NCI-H2029 treated with DMSO at 0.1 percent for 48 hours (cell line): Measurements from ENCODE around the gene TSEN54.

Experiments
- DNase-seq: peaks from one replicate; lab custom pipeline; 2025; lab: John Stamatoyannopoulos, UW

Gene TSEN54

DNA sequence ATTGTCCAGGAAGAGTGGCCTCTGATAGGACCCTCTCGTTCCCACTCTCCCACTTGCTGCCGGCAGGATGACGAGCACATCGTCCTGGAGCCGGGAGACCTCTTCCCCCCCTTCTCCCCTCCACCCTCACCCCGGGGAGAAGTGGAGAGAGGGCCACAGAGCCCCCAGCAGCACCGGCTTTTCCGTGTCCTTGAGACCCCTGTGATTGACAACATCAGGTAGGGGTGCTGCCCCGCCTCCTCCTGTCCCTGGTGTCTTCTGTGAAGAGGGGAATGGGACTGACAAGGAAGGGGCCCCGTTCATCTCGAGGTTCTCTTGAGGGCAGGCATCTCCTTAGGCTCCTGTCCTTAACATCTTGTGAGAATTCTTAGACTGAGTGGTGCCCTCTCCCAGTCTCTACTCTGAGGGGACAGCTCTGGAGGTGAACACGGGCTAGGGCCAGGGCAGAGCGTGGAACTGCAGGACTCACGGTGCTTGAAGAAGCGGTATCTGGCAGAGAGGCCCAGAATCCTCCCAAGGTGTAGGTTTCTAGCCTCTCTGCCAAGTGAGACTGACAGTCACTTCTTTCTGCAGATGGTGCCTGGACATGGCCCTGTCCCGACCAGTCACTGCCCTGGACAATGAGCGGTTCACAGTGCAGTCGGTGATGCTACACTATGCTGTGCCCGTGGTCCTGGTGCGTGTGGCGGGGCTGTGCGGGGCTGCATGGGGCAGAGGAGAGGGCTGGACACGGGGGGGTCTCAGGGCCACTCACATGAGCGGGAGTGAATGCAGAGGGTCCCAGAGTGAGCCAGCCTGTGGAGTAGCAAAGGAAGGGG, 27.4 kb upstream of the TSEN54 start:
- DNase-seq, result no peak

DNA sequence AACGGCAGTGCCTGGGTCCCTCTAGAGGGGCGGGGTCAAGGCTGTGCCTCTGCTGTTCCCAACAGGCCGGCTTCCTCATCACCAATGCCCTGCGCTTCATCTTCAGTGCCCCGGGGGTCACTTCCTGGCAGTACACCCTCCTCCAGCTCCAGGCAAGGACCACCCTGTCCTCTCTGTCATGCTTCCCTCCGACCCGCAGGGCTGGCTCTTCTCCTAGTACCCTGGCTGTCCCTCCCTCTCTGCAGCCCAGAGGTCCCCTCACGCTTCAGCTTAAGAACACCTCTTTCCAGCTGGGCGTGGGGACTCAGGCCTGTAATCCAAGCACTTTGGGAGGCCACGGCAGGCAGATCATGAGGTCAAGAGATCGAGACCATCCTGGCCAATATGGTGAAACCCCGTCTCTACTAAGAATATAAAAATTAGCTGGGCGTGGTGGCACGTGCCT, 26.8 kb upstream of the TSEN54 start:
- no peak for DNase-seq

DNA sequence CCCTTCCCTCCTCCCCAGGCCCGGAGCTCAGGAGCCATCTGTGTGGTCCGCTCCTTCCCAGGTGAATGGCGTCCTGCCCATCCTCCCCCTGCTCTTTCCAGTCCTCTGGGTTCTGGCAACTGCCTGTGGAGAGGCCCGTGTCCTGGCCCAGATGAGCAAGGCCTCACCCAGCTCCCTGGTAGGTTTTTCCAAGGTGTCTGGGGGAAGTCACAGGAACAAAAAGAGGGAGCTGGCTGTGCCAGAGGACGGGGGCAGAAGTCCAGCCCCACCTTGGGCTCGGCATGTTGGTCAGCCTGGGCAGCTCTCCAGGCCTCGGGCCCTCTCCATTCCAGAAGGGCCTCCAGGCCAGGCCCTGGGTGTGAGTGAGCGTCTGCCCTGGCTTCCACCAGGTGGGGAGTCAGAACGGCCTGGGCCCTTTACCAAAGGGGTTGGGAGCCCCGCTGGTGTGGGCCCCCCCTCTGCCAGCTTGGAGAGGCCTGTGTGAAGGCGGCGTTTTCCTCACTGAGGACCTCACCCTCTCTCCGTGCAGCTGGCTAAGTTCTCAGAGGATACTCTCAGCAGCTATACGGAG, 26.1 kb upstream of the TSEN54 start:
- DNase-seq, result no peak

DNA sequence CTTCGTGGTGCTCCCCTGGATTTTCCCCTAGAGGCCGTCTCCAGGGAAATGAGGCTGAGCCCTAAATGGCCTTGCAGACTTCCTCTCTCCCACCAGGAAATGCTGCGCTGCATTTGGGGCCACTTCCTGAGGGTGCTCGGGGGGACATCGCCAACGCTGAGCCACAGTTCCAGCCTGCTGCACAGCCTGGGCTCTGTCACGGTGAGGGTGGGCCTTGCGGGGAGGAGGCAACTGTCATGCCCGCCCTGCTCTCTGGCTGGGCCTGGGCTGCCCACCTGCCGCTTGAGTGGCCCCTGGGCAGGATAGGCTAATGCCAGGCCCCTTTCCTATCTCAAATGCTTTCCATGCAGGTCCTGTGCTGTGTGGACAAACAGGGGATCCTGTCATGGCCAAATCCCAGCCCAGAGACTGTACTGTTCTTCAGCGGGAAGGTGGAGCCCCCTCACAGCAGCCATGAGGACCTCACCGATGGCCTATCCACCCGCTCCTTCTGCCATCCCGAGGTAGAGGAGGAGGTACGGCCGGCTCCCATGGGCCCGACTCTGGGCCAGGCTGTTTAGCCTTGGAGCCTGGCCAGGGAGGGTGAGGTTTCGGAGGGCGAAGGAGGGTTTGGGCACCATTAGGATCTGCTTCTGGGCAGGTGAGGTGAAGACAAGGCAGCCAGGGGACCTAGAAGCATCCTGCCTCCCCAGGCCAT, 25.2 kb upstream of the TSEN54 start:
- no peak for DNase-seq

DNA sequence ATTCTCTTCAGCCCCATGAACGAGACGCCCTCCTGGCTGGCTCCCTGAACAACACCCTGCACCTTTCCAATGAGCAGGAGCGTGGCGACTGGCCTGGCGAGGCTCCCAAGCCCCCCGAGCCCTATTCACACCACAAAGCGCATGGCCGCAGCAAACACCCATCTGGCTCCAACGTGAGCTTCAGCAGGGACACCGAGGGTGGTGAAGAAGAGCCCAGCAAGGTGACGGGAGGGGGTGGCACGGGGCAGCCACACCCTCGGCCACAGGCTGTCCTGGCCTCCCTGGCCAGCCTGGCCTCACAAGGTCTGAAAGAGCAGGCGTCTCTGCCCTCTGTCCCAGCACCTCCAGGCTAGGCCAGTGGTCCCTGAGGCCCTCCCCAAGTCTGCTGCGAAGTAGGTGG, 24.6 kb upstream of the TSEN54 start:
- DNase-seq, result no peak

DNA sequence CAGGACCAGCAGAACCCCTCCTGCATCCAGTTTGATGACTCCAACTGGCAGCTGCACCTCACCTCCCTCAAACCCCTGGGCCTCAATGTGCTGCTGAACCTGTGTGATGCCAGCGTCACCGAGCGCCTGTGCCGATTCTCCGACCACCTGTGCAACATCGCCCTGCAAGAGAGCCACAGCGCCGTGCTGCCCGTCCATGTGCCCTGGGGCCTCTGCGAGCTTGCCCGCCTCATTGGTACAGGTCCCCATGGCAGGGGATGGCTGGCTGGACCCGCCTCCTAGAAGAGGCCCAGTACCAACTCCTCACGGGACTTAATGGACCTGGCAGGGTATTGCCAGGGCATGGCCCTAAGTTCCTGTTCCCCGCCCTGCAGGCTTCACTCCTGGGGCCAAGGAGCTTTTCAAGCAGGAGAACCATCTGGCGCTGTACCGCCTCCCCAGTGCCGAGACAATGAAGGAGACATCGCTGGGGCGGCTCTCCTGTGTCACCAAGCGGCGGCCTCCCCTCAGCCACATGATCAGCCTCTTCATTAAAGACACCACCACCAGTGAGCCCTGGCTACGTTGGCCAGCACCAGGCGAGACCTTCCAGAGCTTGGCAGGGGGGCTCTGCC, 23.7 kb upstream of the TSEN54 start:
- no peak for DNase-seq

DNA sequence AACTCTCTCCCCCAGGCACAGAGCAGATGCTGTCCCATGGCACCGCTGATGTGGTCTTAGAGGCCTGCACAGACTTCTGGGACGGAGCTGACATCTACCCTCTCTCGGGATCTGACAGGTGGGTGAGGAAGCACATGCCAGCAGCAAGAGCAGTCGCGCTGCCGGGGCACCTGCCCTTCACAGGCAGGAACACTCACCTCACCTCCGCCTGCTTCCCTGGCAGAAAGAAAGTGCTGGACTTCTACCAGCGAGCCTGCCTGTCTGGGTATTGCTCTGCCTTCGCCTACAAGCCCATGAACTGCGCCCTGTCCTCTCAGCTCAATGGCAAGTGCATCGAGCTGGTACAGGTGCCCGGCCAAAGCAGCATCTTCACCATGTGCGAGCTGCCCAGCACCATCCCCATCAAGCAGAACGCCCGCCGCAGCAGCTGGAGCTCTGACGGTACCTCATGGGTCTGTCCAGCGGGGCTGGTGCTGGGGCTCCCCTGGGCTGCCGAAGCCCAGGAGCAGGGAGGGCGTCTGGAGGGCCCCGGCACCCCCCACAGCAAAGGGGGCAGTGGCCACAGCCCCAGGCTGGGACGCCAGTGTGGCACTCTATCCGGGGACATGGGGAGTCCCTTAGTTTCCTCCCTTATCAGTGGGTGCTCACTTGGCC, 22.7 kb upstream of the TSEN54 start:
- DNase-seq, result no peak

DNA sequence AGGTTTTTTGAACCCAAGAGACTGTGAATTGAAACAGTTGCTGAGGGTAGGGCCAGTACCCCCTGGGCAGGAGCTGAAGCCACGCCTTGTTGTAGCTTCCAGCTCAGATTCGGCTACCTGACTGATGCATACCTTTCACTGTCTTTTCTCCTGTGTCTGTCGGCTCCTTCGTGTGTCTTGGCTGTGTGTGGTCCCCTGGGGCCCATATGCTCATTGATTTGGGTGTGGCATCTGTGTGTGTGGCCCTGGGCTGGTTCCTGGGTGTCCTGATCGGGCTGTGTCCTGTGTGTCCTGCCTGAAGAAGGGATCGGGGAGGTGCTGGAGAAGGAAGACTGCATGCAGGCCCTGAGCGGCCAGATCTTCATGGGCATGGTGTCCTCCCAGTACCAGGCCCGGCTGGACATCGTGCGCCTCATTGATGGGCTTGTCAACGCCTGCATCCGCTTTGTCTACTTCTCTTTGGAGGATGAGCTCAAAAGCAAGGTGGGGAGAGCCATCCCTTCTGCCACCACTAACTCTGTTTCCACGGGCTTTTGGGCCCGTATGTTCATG, 21.9 kb upstream of the TSEN54 start:
- DNase-seq, result no peak

DNA sequence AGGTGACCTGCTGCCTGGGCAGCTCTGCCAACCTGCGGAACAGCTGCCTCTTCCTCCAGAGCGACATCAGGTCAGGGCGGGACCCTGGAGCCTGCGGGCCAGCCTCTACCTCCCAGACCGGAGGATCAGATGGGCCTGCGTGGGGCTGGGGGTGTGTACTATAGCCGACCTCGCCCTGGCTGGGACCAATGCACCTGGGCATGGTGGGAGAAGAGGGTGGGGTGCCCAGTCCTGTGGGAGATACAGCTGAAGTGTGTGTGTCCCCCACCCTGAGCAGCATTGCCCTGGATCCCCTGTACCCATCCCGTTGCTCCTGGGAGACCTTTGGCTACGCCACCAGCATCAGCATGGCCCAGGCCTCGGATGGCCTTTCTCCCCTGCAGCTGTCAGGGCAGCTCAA, 20.3 kb upstream of the TSEN54 start:
- DNase-seq, result no peak

DNA sequence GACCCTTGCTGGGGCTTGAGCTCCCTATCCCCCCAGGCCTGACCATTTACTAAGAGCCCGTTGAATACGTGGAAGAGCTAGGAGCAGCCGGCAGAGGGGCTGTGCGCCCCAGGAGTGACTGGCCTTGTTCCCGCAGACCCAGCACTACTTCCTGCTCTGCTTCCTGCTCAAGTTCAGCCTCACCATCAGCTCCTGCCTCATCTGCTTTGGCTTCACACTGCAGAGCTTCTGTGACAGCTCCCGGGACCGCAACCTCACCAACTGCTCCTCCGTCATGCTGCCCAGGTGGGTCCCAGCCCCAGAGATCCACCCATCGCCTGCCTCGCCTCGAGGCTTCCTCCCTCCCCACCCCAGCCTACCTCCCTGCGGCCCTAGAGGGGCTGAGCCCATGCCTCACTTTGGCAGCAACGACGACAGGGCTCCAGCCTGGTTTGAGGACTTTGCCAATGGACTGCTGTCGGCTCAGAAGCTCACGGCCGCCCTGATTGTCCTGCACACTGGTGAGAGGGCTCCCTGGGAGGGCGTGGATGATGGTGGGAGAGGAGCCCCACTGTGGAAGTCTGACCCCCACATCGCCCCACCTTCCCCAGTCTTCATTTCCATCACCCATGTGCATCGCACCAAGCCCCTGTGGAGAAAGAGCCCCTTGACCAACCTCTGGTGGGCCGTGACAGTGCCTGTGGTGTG, 18.1 kb upstream of the TSEN54 start:
- DNase-seq, result no peak

DNA sequence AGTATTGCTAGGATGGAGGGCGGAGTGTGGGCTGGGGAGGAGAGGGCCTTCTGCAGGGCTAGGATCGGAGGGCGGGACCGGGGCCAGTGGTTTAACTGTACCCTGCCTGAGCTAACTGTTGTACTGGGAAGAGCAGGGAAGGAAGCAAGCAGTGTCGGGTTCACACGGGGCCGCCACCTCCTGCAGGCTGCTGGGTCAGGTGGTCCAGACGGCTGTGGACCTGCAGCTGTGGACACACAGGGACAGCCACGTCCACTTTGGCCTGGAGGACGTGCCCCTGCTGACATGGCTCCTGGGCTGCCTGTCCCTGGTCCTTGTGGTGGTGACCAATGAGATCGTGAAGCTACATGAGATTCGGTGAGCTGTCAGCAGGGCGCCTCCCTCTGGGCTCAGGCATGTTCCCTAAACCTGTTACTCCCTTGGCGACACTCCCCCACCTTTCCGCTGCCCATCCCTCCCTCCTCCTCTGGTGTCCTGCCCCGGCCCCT, 17.6 kb upstream of the TSEN54 start:
- DNase-seq, result no peak

DNA sequence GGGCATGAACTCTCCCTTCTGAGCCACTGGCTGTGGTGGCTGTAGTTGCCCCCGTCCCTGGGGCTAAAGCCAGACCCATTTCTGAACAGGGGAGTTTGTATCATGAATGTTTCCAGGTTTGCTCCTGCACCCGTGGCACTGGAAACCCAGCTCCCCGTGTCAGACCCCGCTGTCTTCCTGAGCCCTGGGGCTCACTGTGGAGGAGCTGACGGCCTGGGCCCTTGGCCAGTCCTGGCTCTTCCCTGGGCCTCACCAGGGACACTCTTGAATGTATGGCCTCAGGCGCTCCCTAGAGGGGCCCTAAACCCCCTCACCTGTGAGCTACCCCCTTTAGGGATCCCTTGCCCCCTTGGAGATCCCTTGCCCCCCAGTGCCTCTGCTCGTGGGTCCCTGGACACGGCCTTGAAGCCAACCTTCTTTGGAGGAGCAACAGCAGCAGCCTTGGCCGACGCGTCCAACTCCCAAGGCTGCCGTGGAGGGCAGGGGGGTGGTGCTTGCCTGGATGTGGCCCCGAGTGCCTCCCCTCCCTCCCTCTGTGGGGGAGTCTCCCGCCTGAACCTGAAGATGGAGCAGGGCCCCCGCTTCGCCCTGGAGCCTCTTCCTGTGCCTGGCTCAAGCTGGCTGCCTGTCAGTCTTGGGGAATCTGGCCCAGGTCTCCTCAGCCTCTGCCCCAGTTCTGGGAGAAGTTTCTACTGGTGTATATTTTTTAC, 16.9 kb upstream of the TSEN54 start:
- no peak for DNase-seq

DNA sequence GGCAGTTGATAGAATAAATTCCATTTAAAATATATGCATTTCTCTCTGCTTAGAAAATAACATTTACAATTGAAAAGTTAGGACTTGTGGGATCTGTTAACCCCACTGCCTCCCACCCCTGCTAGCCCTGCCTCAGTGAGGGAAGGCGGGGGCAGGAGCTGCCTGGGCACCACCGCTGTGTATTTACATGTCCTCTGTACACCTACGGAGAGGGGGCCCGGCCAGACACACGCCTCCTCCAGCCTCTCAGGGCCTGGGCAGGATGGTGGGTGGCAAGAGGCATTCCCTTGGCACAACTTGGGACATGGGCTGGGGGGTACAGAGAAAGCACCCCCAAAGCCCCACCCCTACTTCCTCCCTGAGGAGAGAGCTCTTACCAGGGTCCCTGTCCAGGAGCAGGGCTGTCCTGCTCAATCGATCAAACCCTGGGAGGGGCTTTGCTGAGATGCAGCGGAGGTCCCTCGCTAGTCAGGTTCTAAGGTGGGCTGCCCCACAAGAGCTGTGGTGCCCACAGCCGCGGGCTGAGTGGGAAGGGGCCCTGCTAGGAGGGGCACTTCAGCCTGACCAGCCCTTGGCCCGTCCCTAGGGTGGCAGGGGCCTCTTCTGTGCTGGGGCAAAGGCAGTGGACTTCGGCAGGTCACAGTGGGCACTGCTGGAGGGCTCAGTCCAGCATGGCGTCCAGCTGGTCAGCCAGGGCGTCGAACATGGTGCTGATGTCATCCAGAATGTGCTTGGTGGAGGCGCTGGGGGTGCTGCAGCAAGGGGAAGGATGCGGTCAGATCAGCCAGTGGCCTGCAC, 15.7 kb upstream of the TSEN54 start:
- DNase-seq, result no peak

DNA sequence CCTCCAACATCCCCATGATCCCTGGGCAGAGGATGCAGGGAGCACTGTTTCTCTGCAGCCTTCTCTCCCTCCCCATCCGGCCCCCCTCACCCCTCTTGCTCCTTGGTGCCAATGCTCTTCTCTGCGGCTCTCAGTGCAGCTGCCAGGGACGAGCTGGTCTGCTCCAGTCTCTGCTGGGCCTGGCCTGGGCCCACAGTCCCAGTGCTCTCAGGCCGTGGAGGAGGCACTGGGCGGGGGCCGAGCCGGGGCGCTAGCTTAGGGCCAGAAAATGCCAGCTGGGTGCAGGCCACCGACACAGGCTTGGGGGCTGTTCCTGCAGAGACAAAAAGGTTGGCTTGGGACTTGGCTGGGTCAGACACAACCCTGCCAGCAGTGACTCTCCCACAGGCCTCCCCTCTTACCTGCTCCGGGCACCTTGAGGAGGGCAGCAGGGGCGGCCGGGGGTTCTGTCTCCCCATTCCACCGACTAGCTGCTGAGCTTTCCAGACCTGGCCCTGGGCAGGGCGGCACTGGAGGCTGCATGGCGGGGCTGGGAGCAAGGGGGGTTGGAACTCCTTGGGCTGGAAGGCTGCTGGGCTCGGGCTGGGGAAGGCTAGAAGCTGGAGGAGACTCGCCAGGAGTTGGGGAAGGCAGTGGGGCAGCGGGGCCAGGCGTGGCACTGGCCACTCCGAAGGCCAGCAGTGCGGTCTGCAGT, 14.8 kb upstream of the TSEN54 start:
- no peak for DNase-seq

DNA sequence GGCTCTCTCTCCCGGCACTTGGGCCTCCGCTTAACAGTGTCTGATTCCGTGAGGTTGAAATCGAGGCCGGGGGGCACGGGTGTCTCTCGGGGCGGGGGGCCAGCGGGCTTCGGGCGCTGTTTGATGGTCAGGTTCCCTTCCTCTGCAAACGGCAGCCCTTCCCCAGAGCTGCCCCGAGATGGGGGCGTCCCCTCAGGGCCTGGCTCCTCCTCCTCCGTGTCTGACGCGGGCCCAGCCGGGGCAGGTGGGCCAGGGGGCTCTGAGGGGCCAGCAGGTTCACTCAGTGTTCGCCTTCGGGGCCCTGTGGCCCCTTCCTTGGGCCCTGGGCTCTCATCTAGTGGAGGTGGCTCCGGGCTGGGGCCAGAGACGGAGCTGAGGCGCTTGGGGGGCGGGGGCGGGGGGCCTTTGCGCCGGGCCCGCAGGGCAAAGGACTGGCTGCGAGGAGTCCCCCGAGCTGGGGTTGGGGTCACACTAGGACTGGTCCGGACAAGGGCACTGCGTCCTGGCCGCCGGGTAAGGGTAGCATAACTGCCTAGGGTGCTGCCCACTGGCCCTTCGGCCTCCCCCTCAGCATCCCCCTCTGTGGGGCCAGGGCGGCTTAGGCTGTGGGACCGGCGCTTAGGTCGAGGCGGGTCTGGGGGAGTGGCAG, 14.1 kb upstream of the TSEN54 start:
- no peak for DNase-seq

DNA sequence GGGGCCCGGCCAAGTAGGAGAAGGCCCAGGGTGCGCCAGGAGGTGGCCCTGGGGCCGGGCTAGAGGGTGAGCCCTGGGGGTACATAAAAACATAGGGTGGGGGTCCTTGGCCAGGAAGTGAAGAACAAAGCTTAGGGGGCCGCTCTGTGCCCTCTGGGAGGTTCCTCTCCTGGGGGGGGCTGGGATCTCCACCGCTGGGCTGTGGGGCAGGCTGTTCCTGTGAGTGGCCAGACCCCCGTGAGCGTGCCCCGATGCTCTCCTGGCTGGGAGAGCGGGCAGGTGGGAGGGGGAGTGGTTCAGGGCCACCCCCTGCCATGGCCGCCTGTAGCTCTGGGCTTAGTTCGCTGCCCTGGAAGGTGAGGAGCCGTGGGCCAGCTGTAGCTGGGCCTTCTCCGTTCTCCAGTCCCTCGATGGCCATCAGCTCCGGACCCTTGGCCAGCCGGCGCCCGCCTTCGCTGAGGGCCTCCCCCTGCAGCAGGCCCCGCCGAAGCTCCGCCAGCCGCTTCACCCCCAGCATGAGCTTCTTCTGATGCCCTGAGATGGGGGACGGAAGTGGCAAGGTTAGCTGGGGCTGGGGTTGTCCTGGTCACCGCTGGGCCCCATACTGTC, 13.5 kb upstream of the TSEN54 start:
- DNase-seq, result no peak

DNA sequence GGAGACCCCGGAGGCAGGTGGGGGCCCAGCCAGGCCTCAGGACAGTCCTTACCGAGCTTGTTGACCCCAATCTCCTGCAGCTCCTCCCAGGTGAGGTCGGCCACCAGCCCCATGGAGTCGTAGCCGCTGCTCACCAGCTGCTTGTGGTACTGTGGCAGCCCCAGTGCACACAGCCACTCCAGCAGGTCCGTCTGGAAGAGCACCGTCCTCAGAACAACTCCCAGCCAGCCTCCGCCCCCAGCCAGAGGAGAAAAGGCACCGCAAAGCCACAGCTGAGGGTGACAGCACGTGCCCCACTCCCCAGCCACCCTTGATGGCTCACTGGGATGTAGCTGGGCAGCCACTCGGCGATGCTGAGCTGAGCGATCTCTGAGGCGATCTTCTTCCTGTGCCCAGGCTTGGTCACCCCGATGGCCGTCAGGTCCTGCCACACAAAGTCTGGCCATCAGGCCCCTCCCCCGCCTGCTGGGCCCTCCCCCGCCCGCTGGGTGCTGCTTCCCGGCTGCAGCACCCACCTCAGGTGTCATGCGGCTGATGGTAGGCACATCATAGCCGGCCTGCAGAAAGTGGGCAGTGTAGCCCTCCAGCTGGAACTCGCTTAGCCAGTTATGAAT, 12.9 kb upstream of the TSEN54 start:
- DNase-seq, result no peak

DNA sequence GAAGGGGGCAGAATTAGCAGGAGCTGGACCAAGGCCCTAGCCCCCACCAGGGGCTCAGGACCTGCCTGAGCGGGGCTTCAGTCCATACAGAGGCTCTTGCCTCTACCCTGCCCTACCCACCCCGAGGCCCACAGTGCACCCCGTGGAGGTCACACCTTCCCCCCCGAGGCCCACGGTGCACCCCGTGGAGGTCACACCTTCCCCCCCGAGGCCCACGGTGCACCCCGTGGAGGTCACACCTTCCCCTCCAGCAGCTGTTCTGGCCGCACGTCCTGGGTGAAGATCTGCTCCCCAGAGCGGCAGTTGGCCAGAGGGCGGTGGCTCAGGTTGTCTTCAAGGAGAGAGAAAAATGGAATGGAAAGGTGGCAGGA, 12.4 kb upstream of the TSEN54 start:
- DNase-seq, result no peak
